SW 1271 (cell line): ENCODE measurements around the gene TLR8.

Source experiments
- DNase-seq, 2 experiments: peaks; one replicate each; lab custom pipeline; 2025; lab: John Stamatoyannopoulos, UW

TLR8 gene

DNA sequence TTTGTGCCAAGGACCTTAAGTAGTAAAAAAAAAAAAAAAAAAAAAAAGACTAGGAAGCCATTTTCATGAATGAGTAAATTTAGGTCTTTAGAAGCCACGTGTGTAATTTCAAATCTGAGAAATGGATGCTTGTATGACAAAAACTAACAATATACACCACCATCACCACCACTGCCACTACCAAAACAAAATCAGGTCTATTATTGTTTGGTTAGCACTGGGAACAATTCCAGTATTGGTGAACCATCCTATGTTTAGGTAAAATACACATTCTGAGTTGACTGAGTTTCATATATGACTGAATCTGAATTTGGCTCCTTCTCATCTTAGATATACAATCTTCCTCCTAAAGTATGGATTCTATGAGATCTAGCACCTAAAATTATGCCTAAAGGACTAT is 59.7 kb downstream of the TLR8 start:
- no peak for DNase-seq

- no peak for DNase-seq
These were observed 61.5 kb downstream of the TLR8 start for GRCh38 chrX:12967711-12968465.

DNA sequence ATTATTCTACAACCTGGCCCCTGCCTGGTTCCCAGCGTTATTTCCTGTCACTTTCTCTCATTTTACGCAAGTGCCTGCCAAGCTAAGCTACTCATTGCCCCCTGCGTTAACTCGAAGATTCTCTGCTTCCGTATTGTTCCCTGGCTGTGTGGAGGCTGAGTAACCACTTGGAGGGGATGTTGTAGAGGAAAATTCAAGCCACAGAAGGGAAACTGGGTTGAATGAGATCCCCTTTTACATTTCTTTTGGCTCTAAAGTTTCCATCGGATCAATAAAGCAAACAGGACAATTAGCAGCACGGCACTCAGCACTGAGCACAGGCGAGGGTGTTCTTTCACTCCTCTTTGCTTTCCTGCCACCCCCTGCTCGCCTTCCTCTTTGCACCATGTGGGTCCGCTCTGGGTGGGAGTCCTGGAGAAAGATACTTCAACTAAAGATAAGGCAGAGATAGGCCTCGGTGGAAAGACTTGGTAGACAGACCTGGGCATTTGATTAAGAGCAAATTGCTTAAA is 64.3 kb downstream of the TLR8 start:
- DNase-seq: no peak

DNA sequence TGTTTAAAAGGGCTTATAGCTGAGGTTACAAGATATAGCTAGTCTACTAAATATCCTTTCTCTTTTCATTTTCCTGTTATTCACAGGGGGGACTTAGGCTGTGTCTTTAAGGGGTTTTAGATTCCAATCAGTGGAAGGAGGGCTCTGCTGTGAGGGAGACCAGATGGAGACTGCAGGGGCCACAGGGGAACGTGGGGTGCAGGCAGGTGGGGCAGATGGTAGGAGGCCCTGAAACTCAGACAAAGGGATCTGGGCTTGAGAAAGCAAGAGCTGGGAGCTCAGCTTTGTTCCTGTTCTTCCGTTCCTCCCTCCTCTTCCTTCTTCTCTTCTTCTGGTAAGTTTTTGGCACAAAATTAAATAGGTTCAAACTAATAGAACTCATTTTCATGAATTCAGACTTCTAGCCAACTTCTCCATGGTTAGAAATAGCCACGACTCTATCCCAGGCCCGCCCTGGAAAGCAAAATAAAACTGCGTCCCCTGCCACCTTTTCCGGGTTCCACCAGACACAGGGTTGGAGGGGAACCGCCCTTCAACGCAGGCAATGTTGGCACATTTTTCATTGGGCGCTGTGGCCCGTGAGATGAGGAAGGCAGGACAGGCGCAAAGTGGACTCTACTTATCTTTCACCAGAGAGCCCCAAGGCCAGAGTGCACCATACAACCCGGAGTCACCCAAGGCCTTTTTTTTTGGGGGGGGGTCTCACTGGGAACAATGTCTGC is 65.0 kb downstream of the TLR8 start:
- no peak for DNase-seq

DNA sequence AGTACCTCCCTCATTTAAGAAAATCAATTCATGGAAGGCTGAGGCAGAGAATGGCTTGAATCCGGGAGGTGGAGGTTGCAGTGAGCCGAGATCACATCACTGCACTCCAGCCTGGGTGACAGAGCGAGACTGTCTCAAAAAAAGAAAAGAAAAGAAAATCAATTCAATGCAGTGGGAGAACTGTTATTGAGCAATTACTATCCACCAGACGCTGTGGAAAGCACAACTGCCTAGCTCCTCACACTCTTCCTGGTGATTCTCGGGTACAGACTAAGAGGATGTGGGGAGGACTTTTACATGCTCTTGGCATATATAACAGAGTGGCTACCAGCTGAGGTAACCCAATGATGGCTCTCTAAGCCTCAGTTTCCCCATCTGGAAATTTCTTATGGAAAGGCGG is 65.8 kb downstream of the TLR8 start:
- DNase-seq: no peak
